Kidney epithelial cell (primary cell): ENCODE data around the gene STX8. TPM values are rescaled to one million over a fixed set of nuclear protein-coding genes. Genes with fewer than 3 reads are reported as not detected.
A peak's percentile ranks its signal among the peaks of the same experiment; 100 is the strongest.

Experiments
- DNase-seq: peaks from one replicate; pipeline ENCODE4 v3.0.0-alpha.2; 2010; ENCODE audit warnings: low read depth
- H3K27me3 ChIP-seq: 2 replicates; pipeline ENCODE4 v1.6.0; 2011; ENCODE audit warnings: low read length; ENCODE audit not compliant: control insufficient read depth, insufficient read depth
- H3K36me3 ChIP-seq: 2 replicates; pipeline ENCODE4 v1.5.1; 2011; ENCODE audit warnings: low read length; ENCODE audit not compliant: control insufficient read depth, insufficient read depth
- H3K4me3 ChIP-seq: 2 replicates; pipeline ENCODE4 v1.5.1; 2011; ENCODE audit warnings: low read depth, mild to moderate bottlenecking, control low read depth, low read length
- CTCF ChIP-seq: IDR thresholded peaks from 2 replicates; pipeline ENCODE4 v1.5.1; 2011; ENCODE audit warnings: mild to moderate bottlenecking, moderate library complexity, low read length, control low read depth, inconsistent platforms; ENCODE audit not compliant: insufficient read depth, poor library complexity, severe bottlenecking
- total RNA-seq: library from RNA; depleted of rRNA; stranded (reverse); fragments of >200 nt; gene quantifications from 2 replicates; pipeline ENCODE4 v1.2.3, GENCODE V29; 2015

The STX8 gene
- total RNA-seq, 1 donor from 2014 or later: 76.3 TPM

- Histone ChIP-seq H3K4me3 (no peak overlapping the region), H3K36me3 (no peaks in the 10 kb centered on the region), H3K27me3 (no peaks in the 10 kb centered on the region)
- TF ChIP-seq CTCF: no peak
- peak; percentile 26 for DNase-seq
These were observed 63.1 kb downstream of the STX8 start for GRCh38 chr17:9512323-9513168.

- no peak for TF ChIP-seq CTCF
- no peaks in the 10 kb centered on the region for H3K27me3 ChIP-seq
- no peak overlapping the region for H3K4me3 ChIP-seq
- no peak for DNase-seq
- H3K36me3 ChIP-seq: no peaks in the 10 kb centered on the region
These were observed 66.3 kb downstream of the STX8 start for GRCh38 chr17:9509236-9509816.

- no peak for DNase-seq
- H3K36me3 ChIP-seq: no peaks in the 10 kb centered on the region
- no peak overlapping the region for H3K4me3 ChIP-seq
- H3K27me3 ChIP-seq: no peaks in the 10 kb centered on the region
- no peak for TF ChIP-seq CTCF
These were observed 76.6 kb downstream of the STX8 start for GRCh38 chr17:9499041-9499440.

GRCh38 chr17:9498490-9498889 is 77.1 kb downstream of the STX8 start:
- DNase-seq: no peak
- Histone ChIP-seq H3K36me3 (no peaks in the 10 kb centered on the region), H3K27me3 (no peaks in the 10 kb centered on the region), H3K4me3 (no peak overlapping the region)
- TF ChIP-seq CTCF: no peak

- TF ChIP-seq CTCF: no peak
- peaks cover 1% of the 10 kb centered on the region for H3K36me3 ChIP-seq
- no peak overlapping the region for H3K4me3 ChIP-seq
- no peak for DNase-seq
- no peaks in the 10 kb centered on the region for H3K27me3 ChIP-seq
These were observed 87.1 kb downstream of the STX8 start for GRCh38 chr17:9488556-9488955.
